Thymus (tissue), 11 donors: ENCODE results near the gene LTBP2. TPM values are rescaled to one million over a fixed set of nuclear protein-coding genes. Genes with fewer than 3 reads are reported as not detected.

Source experiments
- DNase-seq, 9 donors: peaks; one replicate each; pipeline ENCODE4 v3.0.0-alpha.2; 2013; ENCODE audit warnings: low spot score in 9 of 9, low read depth in 6 of 9, missing footprints in 1 of 9
- H3K27ac ChIP-seq, 2 donors: one replicate each; pipeline ENCODE4 v1.5.1; 2013; ENCODE audit warnings: control low read depth in 1 of 2, low read depth in 1 of 2, low read length in 1 of 2, mild to moderate bottlenecking in 1 of 2, moderate library complexity in 1 of 2
- H3K27me3 ChIP-seq, 2 donors: one replicate each; pipeline ENCODE4 v1.5.1; 2013; ENCODE audit warnings: low read length in 1 of 2; ENCODE audit not compliant: control insufficient read depth in 2 of 2, insufficient read depth in 1 of 2
- H3K36me3 ChIP-seq, 2 donors: one replicate each; pipeline ENCODE4 v1.5.1; 2013; ENCODE audit warnings: low read length in 1 of 2, mild to moderate bottlenecking in 1 of 2, moderate library complexity in 1 of 2; ENCODE audit not compliant: control insufficient read depth in 2 of 2, insufficient read depth in 2 of 2
- H3K4me1 ChIP-seq, 2 donors: one replicate each; pipeline ENCODE4 v1.5.1; 2013; ENCODE audit warnings: low read length in 2 of 2; ENCODE audit not compliant: control insufficient read depth in 2 of 2, insufficient read depth in 2 of 2
- H3K4me3 ChIP-seq, 2 donors: one replicate each; pipeline ENCODE4 v1.5.1; 2013; ENCODE audit warnings: low read length in 2 of 2, control low read depth in 1 of 2, mild to moderate bottlenecking in 1 of 2
- H3K9me3 ChIP-seq, 2 donors: one replicate each; pipeline ENCODE4 v1.5.1; 2013; ENCODE audit warnings: low read length in 1 of 2, mild to moderate bottlenecking in 1 of 2; ENCODE audit not compliant: control insufficient read depth in 2 of 2, insufficient read depth in 1 of 2
- WGBS: extraction: QIAGEN DNeasy Blood & Tissue Kit; methylation state at CpG from one replicate; pipeline ENCODE4 v1.1.7; 2013; 5-methylcytosine and 5-hydroxymethylcytosine counted together
- polyA plus RNA-seq: library from polyadenylated mRNA; stranded (reverse); fragments of 200-250 nt; gene quantifications from one replicate; pipeline ENCODE4 v1.2.3, GENCODE V29; 2013
- total RNA-seq: library from RNA; stranded (reverse); fragments of 120-200 nt; gene quantifications from one replicate; pipeline ENCODE4 v1.2.4, GENCODE V29; 2013
- donor health status: healthy.

Gene LTBP2
- total and polyA plus RNA-seq, 2 donors, result 2.6 to 2.9 TPM

DNA sequence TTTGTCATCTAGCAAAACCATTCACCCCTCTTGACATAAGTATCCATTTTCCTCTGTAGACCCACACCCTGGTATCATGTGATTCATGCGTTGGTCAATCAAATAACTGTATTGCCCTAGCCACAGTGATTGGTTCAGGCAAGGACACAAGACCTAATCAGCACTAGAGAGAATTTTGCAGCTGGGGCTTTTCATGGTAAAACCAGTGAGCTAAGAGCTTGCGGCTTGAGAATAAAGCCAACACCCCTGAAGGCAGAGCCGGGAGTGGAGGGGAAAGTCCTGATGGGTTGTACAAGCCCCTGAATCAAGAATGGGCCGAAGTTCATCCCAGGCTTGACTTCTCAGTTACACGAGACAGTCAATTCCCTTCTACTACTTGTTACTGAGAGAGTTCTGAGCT is 33.2 kb upstream of the LTBP2 start:
- Histone ChIP-seq H3K4me1 (peaks cover 0 to 6% of the 10 kb centered on the region in 2 donors), H3K27me3 (no peaks in the 10 kb centered on the region), H3K36me3 (no peaks in the 10 kb centered on the region), H3K4me3 (no peak overlapping the region), H3K27ac (no peak overlapping the region), H3K9me3 (no peaks in the 10 kb centered on the region)
- 92% methylated on average over 5 of the region's 5 CpGs for WGBS
- DNase-seq, result no peak

DNA sequence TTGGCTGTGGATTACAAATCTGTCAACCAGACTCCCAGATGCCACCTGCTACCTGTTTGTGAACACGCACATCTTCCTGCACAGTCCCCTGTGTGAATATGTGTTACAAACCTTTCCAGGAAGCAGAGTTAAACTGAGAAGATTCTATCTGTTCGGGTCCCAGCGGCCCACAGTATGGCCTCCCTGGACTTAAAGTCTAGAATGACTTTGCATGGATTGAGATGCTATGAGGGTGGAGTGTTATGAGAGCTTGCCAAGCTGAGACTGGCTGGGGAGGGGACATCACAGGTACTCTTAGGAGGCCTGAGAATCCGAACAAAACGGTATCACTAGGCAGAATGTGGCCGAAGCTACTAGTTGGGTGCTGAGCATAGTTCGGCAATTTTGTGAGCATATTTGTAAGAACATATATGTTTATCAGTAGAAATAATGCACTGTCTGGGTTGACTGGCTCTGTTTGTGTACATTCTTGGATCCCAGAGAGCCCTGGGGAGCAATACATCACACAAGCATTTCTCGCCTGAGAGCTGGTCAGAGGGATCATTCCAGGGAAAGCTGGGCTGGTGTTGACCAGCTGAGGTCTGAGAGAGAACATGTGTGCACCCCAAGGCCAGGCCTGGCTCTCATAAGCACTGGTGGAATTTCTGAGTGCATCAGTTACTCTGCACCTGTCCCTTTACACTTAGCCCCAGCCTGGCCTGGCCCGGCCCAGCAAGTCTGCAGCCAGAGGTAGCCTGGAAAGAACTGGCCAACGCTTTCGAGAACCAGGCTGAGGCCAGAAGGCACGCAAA is 29.8 kb upstream of the LTBP2 start:
- Histone ChIP-seq H3K27me3 (no peaks in the 10 kb centered on the region), H3K36me3 (no peaks in the 10 kb centered on the region), H3K27ac (no peak overlapping the region), H3K4me1 (no peaks in the 10 kb centered on the region), H3K9me3 (no peaks in the 10 kb centered on the region), H3K4me3 (no peak overlapping the region)
- WGBS, result 97% methylated on average over 12 of the region's 12 CpGs
- no peak for DNase-seq

DNA sequence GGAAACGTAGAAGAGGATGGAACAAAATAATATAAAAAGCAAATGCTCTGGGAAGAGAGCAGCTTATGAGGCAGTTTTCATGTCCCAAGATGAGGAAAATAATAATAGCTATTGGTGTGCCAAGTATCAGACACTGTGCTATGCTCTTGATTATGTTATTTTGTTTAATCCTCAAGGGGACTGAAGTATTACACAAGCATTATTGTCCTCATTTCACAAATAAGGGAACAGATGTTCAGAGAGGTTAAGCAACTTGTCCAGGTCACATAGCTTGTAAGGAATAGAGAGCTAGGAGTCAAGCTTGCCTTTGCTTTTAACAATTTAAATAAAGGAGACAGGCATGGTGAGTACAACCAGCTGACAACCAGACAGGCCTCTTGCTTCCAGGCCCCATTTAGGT is 26.9 kb upstream of the LTBP2 start:
- WGBS, result 100% methylated on average over 1 of the region's 1 CpG
- no peak for DNase-seq
- H3K4me3 ChIP-seq, result no peak overlapping the region
- H3K27ac ChIP-seq, result no peak overlapping the region
- no peaks in the 10 kb centered on the region for H3K27me3 ChIP-seq
- no peaks in the 10 kb centered on the region for H3K9me3 ChIP-seq
- H3K4me1 ChIP-seq, result no peaks in the 10 kb centered on the region
- no peaks in the 10 kb centered on the region for H3K36me3 ChIP-seq

- no peaks in the 10 kb centered on the region for H3K9me3 ChIP-seq
- no peak overlapping the region for H3K4me3 ChIP-seq
- H3K27ac ChIP-seq, result no peak overlapping the region
- H3K4me1 ChIP-seq, result no peaks in the 10 kb centered on the region
- WGBS, result 78% methylated on average over 7 of the region's 7 CpGs
- no peaks in the 10 kb centered on the region for H3K36me3 ChIP-seq
- DNase-seq, result no peak
- no peaks in the 10 kb centered on the region for H3K27me3 ChIP-seq
These were observed 26.0 kb upstream of the LTBP2 start for GRCh38 chr14:74638066-74638465.

GRCh38 chr14:74637178-74637550 is 25.1 kb upstream of the LTBP2 start:
- Histone ChIP-seq H3K4me3 (no peak overlapping the region), H3K27ac (no peak overlapping the region), H3K9me3 (no peaks in the 10 kb centered on the region), H3K27me3 (no peaks in the 10 kb centered on the region), H3K4me1 (no peaks in the 10 kb centered on the region), H3K36me3 (no peaks in the 10 kb centered on the region)
- WGBS, result 91% methylated on average over 3 of the region's 3 CpGs
- no peak for DNase-seq

GRCh38 chr14:74636424-74637177 is 24.6 kb upstream of the LTBP2 start:
- Histone ChIP-seq H3K27me3 (no peaks in the 10 kb centered on the region), H3K4me3 (no peak overlapping the region), H3K36me3 (no peaks in the 10 kb centered on the region), H3K4me1 (no peaks in the 10 kb centered on the region), H3K9me3 (no peaks in the 10 kb centered on the region), H3K27ac (no peak overlapping the region)
- DNase-seq, result no peak
- 88% methylated on average over 10 of the region's 10 CpGs for WGBS

- H3K27ac ChIP-seq, result no peak overlapping the region
- WGBS, result 98% methylated on average over 3 of the region's 3 CpGs
- no peak overlapping the region for H3K4me3 ChIP-seq
- no peaks in the 10 kb centered on the region for H3K4me1 ChIP-seq
- no peak for DNase-seq
- H3K9me3 ChIP-seq, result no peaks in the 10 kb centered on the region
- H3K27me3 ChIP-seq, result no peaks in the 10 kb centered on the region
- H3K36me3 ChIP-seq, result no peaks in the 10 kb centered on the region
These were observed 23.8 kb upstream of the LTBP2 start for GRCh38 chr14:74635847-74636246.

DNA sequence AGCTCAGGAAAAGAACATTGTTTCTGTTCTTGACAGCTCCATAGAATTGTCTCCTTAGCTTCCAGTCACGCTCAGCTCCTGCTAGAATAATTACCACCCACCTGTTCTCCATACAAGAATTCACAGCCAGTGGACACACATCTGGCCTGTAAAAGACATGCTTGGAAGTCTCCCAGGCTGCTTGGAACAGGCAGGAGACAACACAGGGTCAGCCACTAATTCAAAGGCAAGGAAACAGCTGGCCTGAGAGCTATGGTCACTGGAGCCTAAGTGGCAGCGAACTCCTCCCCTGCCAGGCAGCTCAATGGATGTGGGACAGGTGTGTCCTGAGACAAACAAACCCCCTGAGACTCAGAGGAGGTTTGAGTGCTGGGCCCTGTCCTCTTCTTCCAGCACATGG is 22.9 kb upstream of the LTBP2 start:
- Histone ChIP-seq H3K4me3 (no peak overlapping the region), H3K36me3 (no peaks in the 10 kb centered on the region), H3K4me1 (no peaks in the 10 kb centered on the region), H3K27me3 (no peaks in the 10 kb centered on the region), H3K27ac (no peak overlapping the region), H3K9me3 (no peaks in the 10 kb centered on the region)
- WGBS, result 97% methylated on average over 2 of the region's 2 CpGs
- DNase-seq, result no peak

DNA sequence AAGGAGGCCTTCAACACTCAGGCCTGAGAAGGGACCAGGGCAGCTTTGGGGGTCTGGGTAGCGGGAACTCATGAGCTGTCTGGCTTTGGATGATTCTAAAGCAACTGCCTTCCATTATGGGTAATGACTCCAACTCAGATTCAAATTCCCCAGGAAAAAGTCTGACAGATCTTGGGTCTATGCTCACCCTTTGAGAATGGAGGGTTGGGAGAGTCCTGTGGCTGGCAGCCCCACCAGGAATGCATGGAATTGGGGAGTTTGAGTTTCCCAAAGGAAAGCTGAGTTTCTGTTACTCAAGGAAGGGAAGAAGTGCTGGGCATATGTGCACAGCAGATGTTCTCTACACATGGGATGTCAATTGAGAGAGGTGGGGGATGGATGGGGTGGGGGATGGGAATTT is 22.4 kb upstream of the LTBP2 start:
- no peak for DNase-seq

More for the DNA sequence above, 22.4 kb upstream of the LTBP2 start:
- H3K4me3 ChIP-seq, result no peak overlapping the region
- no peaks in the 10 kb centered on the region for H3K27me3 ChIP-seq
- H3K36me3 ChIP-seq, result no peaks in the 10 kb centered on the region
- H3K4me1 ChIP-seq, result no peaks in the 10 kb centered on the region
- H3K27ac ChIP-seq, result no peak overlapping the region
- H3K9me3 ChIP-seq, result no peaks in the 10 kb centered on the region
- 100% methylated on average over 1 of the region's 1 CpG for WGBS
